DND-41 (cell line): ENCODE results near the gene NEDD4L.

Experiments
- ATAC-seq: fragments of 200-7000 bp; cut with Tn5 transposase; 3 replicates; pipeline ENCODE4 v1.9.1; 2021; ENCODE audit warnings: low read depth; ENCODE audit not compliant: insufficient read depth
- DNase-seq: peaks from one replicate; pipeline ENCODE4 v3.0.0-alpha.2; 2020
- H2AFZ ChIP-seq: 2 replicates; pipeline ENCODE4 v1.6.0; 2012; ENCODE audit warnings: low read depth, low read length
- H3K27ac ChIP-seq: 2 replicates; pipeline ENCODE4 v1.5.1; 2012; ENCODE audit warnings: low read length, inconsistent platforms
- H3K27me3 ChIP-seq: fragments of 200-600 bp; sonication (generic); 2 replicates; pipeline ENCODE4 v1.6.0; 2012; ENCODE audit warnings: low read length, mild to moderate bottlenecking, inconsistent platforms; ENCODE audit not compliant: insufficient read depth, poor library complexity
- H3K36me3 ChIP-seq: 2 replicates; pipeline ENCODE4 v1.5.1; 2012; ENCODE audit warnings: low read length, inconsistent platforms; ENCODE audit not compliant: insufficient read depth
- H3K4me1 ChIP-seq: 2 replicates; pipeline ENCODE4 v1.5.1; 2012; ENCODE audit warnings: mild to moderate bottlenecking, low read length; ENCODE audit not compliant: insufficient read depth
- H3K4me2 ChIP-seq: 2 replicates; pipeline ENCODE4 v1.6.0; 2012; ENCODE audit warnings: mild to moderate bottlenecking, moderate library complexity, low read length, inconsistent platforms; ENCODE audit not compliant: insufficient read depth
- H3K4me3 ChIP-seq, 2 experiments: fragments of 200-600 bp in 1 of 2; shearing (Covaris generic) in 1 of 2; 2 replicates each; pipeline ENCODE4 v1.5.1; 2012 to 2016; ENCODE audit warnings: inconsistent platforms in 2 of 2, low read length in 2 of 2, mild to moderate bottlenecking in 2 of 2, low read depth in 1 of 2, moderate library complexity in 1 of 2
- H3K79me2 ChIP-seq: 2 replicates; pipeline ENCODE4 v1.6.0; 2012; ENCODE audit warnings: low read length, inconsistent platforms; ENCODE audit not compliant: insufficient read depth
- H3K9ac ChIP-seq: 2 replicates; pipeline ENCODE4 v1.6.0; 2012; ENCODE audit warnings: low read depth, mild to moderate bottlenecking, inconsistent platforms, low read length, moderate library complexity
- H3K9me3 ChIP-seq: 2 replicates; pipeline ENCODE4 v1.5.1; 2012; ENCODE audit warnings: low read length, moderate library complexity, mild to moderate bottlenecking, inconsistent platforms; ENCODE audit not compliant: insufficient read depth, severe bottlenecking
- H4K20me1 ChIP-seq: 2 replicates; pipeline ENCODE4 v1.6.0; 2012; ENCODE audit warnings: low read length; ENCODE audit not compliant: insufficient read depth
- CTCF ChIP-seq: IDR thresholded peaks from 2 replicates; pipeline ENCODE4 v1.5.1; 2012; ENCODE audit warnings: borderline replicate concordance, low read length, moderate library complexity, mild to moderate bottlenecking; ENCODE audit not compliant: poor library complexity, severe bottlenecking; ENCODE audit errors: extremely low read depth
- EZH2 ChIP-seq: IDR thresholded peaks from 3 replicates; pipeline ENCODE4 v1.6.1; 2012; ENCODE audit warnings: borderline replicate concordance, low read depth, mild to moderate bottlenecking, moderate library complexity, low read length, inconsistent platforms; ENCODE audit not compliant: severe bottlenecking

NEDD4L gene

GRCh38 chr18:58396144-58396543, 352.1 kb downstream of the NEDD4L start:
- H3K4me3 ChIP-seq = no peak overlapping the region
- no peak for DNase-seq
- no peaks in the 10 kb centered on the region for H3K36me3 ChIP-seq
- H3K9ac ChIP-seq = no peak overlapping the region
- TF ChIP-seq EZH2 = no peak
- TF ChIP-seq CTCF = no peak
- no peaks in the 10 kb centered on the region for H4K20me1 ChIP-seq
- no peaks in the 10 kb centered on the region for H3K79me2 ChIP-seq
- no peaks in the 10 kb centered on the region for H3K9me3 ChIP-seq
- no peak overlapping the region for H2AFZ ChIP-seq
- H3K27me3 ChIP-seq = no peaks in the 10 kb centered on the region
- H3K27ac ChIP-seq = no peak overlapping the region
- no peak for ATAC-seq
- no peak overlapping the region for H3K4me2 ChIP-seq
- no peaks in the 10 kb centered on the region for H3K4me1 ChIP-seq

GRCh38 chr18:58396966-58397365, 352.9 kb downstream of the NEDD4L start:
- no peak overlapping the region for H3K27ac ChIP-seq
- TF ChIP-seq CTCF = no peak
- TF ChIP-seq EZH2 = no peak

GRCh38 chr18:58397385-58398132, 353.5 kb downstream of the NEDD4L start:
- Histone ChIP-seq H3K9me3 (no peaks in the 10 kb centered on the region), H3K79me2 (no peaks in the 10 kb centered on the region), H3K9ac (no peak overlapping the region), H3K27me3 (no peaks in the 10 kb centered on the region), H4K20me1 (no peaks in the 10 kb centered on the region), H3K36me3 (no peaks in the 10 kb centered on the region), H3K27ac (no peak overlapping the region), H3K4me1 (no peaks in the 10 kb centered on the region), H3K4me3 (no peak overlapping the region), H3K4me2 (no peak overlapping the region), H2AFZ (no peak overlapping the region)
- ATAC-seq (no peak), DNase-seq (no peak)
- no peak for TF ChIP-seq EZH2
- no peak for TF ChIP-seq CTCF

More at GRCh38 chr18:58396966-58397365, 352.9 kb downstream of the NEDD4L start:
- Histone ChIP-seq H3K9ac (no peak overlapping the region), H4K20me1 (no peaks in the 10 kb centered on the region), H3K4me3 (no peak overlapping the region), H3K36me3 (no peaks in the 10 kb centered on the region), H3K4me1 (no peaks in the 10 kb centered on the region), H2AFZ (no peak overlapping the region), H3K27me3 (no peaks in the 10 kb centered on the region), H3K4me2 (no peak overlapping the region), H3K79me2 (no peaks in the 10 kb centered on the region), H3K9me3 (no peaks in the 10 kb centered on the region)
- ATAC-seq (no peak), DNase-seq (no peak)
